Measurements from ENCODE around the gene EXOC4. TPM values are rescaled to one million over a fixed set of nuclear protein-coding genes. Genes with fewer than 3 reads are reported as not detected.
A peak's percentile ranks its signal among the peaks of the same experiment; 100 is the strongest.

The EXOC4 gene
- total RNA-seq, 2 donors from 2014 or later: 106 to 115 TPM

- Mint-ChIP-seq H3K4me1 (peaks cover 49% of the 10 kb centered on the region), H3K27me3 (ENCODE audit: insufficient read depth) (no peaks in the 10 kb centered on the region)
These were observed 727.9 kb downstream of the EXOC4 start for GRCh38 chr7:133980804-133981203.

GRCh38 chr7:133983685-133984419 lies 731.0 kb downstream of the EXOC4 start:
- 67 to 96% methylated on average over 1 to 6 of the region's 6 CpGs for WGBS, 2 experiments (ENCODE audit: insufficient coverage in 1 of 2, insufficient read length in 1 of 2)
- Histone ChIP-seq H3K9ac (ENCODE audit: extremely low read depth, low read length, poor library complexity, severe bottlenecking) (no peak overlapping the region), H3K27me3 (ENCODE audit: control insufficient read depth, insufficient read depth, low read length, poor library complexity, severe bottlenecking) (no peaks in the 10 kb centered on the region), H3K36me3 (ENCODE audit: control insufficient read depth, insufficient read depth, low read length) (no peaks in the 10 kb centered on the region), H3K27ac (ENCODE audit: low read depth, low read length) (peak overlapping the region; percentile 45), H3K9me3 (ENCODE audit: control insufficient read depth, low read length) (peaks cover 25% of the 10 kb centered on the region), H3K4me3 (ENCODE audit: low read length) (no peak overlapping the region), H3K4me1 (ENCODE audit: control insufficient read depth, insufficient read depth, low read length) (peaks cover 5% of the 10 kb centered on the region)
- peaks cover 19% of the 10 kb centered on the region for H3K36me3 Mint-ChIP-seq (ENCODE audit: low read depth)
- H3K4me1 Mint-ChIP-seq: peaks cover 20% of the 10 kb centered on the region
- peaks cover 21% of the 10 kb centered on the region for H3K9me3 Mint-ChIP-seq
- TF ChIP-seq CTCF (conservative IDR thresholded peaks at IDR 0.05): no peak
- H3K4me3 Mint-ChIP-seq: no peak overlapping the region
- H3K27me3 Mint-ChIP-seq (ENCODE audit: insufficient read depth): no peaks in the 10 kb centered on the region
- no peak for DNase-seq
- no peak overlapping the region for H3K27ac Mint-ChIP-seq

More at GRCh38 chr7:133980804-133981203, 727.9 kb downstream of the EXOC4 start:
- no peak overlapping the region for H3K27ac ChIP-seq (ENCODE audit: low read depth, low read length)
- peak overlapping the region; percentile 39 for H3K4me3 ChIP-seq (ENCODE audit: low read length)
- H3K4me1 ChIP-seq (ENCODE audit: control insufficient read depth, insufficient read depth, low read length): peaks cover 19% of the 10 kb centered on the region
- TF ChIP-seq CTCF (conservative IDR thresholded peaks at IDR 0.05): no peak
- no peaks in the 10 kb centered on the region for H3K27me3 ChIP-seq (ENCODE audit: control insufficient read depth, insufficient read depth, low read length, poor library complexity, severe bottlenecking)
- DNase-seq: no peak
- WGBS, 2 experiments (ENCODE audit: insufficient coverage in 1 of 2, insufficient read length in 1 of 2): no CpG with 5 or more reads among the region's 1 CpG
- peaks cover 21% of the 10 kb centered on the region for H3K9me3 ChIP-seq (ENCODE audit: control insufficient read depth, low read length)
- no peak overlapping the region for H3K9ac ChIP-seq (ENCODE audit: extremely low read depth, low read length, poor library complexity, severe bottlenecking)
- Mint-ChIP-seq H3K9me3 (peaks cover 21% of the 10 kb centered on the region), H3K4me3 (no peak overlapping the region), H3K36me3 (ENCODE audit: low read depth) (peaks cover 19% of the 10 kb centered on the region), H3K27ac (no peak overlapping the region)
- H3K36me3 ChIP-seq (ENCODE audit: control insufficient read depth, insufficient read depth, low read length): no peaks in the 10 kb centered on the region

- Mint-ChIP-seq H3K36me3 (ENCODE audit: low read depth) (peaks cover 15% of the 10 kb centered on the region), H3K27me3 (ENCODE audit: insufficient read depth) (no peaks in the 10 kb centered on the region), H3K4me3 (no peak overlapping the region), H3K27ac (no peak overlapping the region), H3K4me1 (peaks cover 17% of the 10 kb centered on the region), H3K9me3 (peaks cover 18% of the 10 kb centered on the region)
- WGBS, 2 experiments (ENCODE audit: insufficient coverage in 1 of 2, insufficient read length in 1 of 2): 86 to 91% methylated on average over 1 of the region's 1 CpG
- Histone ChIP-seq H3K4me3 (ENCODE audit: low read length) (peak overlapping the region; percentile 50), H3K4me1 (ENCODE audit: control insufficient read depth, insufficient read depth, low read length) (peaks cover 3% of the 10 kb centered on the region), H3K27ac (ENCODE audit: low read depth, low read length) (no peak overlapping the region), H3K27me3 (ENCODE audit: control insufficient read depth, insufficient read depth, low read length, poor library complexity, severe bottlenecking) (no peaks in the 10 kb centered on the region), H3K9ac (ENCODE audit: extremely low read depth, low read length, poor library complexity, severe bottlenecking) (no peak overlapping the region), H3K36me3 (ENCODE audit: control insufficient read depth, insufficient read depth, low read length) (no peaks in the 10 kb centered on the region), H3K9me3 (ENCODE audit: control insufficient read depth, low read length) (peaks cover 25% of the 10 kb centered on the region)
- TF ChIP-seq CTCF (conservative IDR thresholded peaks at IDR 0.05): no peak
- DNase-seq: no peak
These were observed 732.4 kb downstream of the EXOC4 start for GRCh38 chr7:133985300-133985699.
